ENCODE results near the gene EFCAB6. TPM values are rescaled to one million over a fixed set of nuclear protein-coding genes. Genes with fewer than 3 reads are reported as not detected.

The EFCAB6 gene
- total and polyA plus RNA-seq, 9 of the 15 experiments (the other 6 are each of a cell fraction or from before 2014, with no cell fraction given), result 0.06 TPM; not detected in 8

DNA sequence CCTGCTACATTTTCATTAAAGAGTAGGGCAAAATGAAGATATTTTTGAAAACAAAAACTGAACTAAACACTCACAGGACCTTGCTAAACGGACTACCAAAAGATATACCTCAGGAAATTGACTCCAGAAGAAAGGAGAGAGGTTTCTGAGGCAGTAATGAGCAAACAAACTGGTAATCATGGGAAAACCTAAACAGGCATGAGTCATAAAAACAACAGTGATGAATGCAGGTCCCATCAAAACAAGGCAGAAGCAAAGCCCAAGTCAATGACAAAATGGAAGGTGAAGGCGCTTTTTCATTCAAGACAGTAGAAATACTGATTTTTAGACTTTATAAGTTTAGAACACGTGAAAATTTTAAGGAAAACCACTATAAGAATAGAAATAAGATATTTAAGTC is 104.5 kb downstream of the EFCAB6 start:
- H3K4me3 ChIP-seq, result no peak overlapping the region
- H3K27me3 ChIP-seq (ENCODE audit: control insufficient read depth in 2 of 2, insufficient read depth in 2 of 2, low read length in 2 of 2), result no peaks in the 10 kb centered on the region
- ChIA-PET POLR2A (interaction anchor here (1.0 kb wide), 1 partner anchor 10 kb away, joined by 3 read pairs; no protein-coding TSS in a partner anchor), CTCF (ENCODE audit: low intra/inter-chr PET ratio) (no interaction called here)
- TF ChIP-seq FIP1L1 (IDR thresholded peaks at IDR 0.05; ENCODE audit: low read depth, low read length, poor library complexity, severe bottlenecking) (no peak), PHTF2 (CRISPR knock-in tag; IDR thresholded peaks at IDR 0.05) (no peak), MAFG (tag; conservative IDR thresholded peaks at IDR 0.05) (no peak), GTF2E2 (tag; IDR thresholded peaks at IDR 0.05) (no peak)
- TF ChIP-seq, protein P1, sequence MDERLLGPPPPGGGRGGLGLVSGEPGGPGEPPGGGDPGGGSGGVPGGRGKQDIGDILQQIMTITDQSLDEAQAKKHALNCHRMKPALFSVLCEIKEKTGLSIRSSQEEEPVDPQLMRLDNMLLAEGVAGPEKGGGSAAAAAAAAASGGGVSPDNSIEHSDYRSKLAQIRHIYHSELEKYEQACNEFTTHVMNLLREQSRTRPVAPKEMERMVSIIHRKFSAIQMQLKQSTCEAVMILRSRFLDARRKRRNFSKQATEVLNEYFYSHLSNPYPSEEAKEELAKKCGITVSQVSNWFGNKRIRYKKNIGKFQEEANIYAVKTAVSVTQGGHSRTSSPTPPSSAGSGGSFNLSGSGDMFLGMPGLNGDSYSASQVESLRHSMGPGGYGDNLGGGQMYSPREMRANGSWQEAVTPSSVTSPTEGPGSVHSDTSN (CRISPR knock-in tag; IDR thresholded peaks at IDR 0.05; ENCODE audit: low read depth), result no peak
- TF ChIP-seq, protein P1 (tag; conservative IDR thresholded peaks at IDR 0.05; ENCODE audit: low read depth), result no peak
- intact Hi-C loops (cut with micrococcal nuclease), result no loop called here
- H3K27ac ChIP-seq (ENCODE audit: extremely low read depth, low read depth, low read length), result no peak overlapping the region
- H3K4me2 ChIP-seq (ENCODE audit: insufficient read depth, low read length), result no peak overlapping the region
- no TSS peak for BruUV-seq (replicated peaks)
- no peaks in the 10 kb centered on the region for H4K20me1 ChIP-seq (replicated peaks; ENCODE audit: control insufficient read depth, insufficient read depth, low read length)
- H3K4me1 ChIP-seq (replicated peaks in 1 of 2; ENCODE audit: control insufficient read depth in 2 of 2, insufficient read depth in 2 of 2, low read length in 2 of 2), result no peaks in the 10 kb centered on the region
- no peaks in the 10 kb centered on the region for H3K79me2 ChIP-seq (ENCODE audit: control insufficient read depth, insufficient read depth, low read length)
- H3K9ac ChIP-seq (ENCODE audit: insufficient read depth in 1 of 2, low read depth in 2 of 2, low read length in 2 of 2), result no peak overlapping the region
- ATAC-seq (no peak), FAIRE-seq (no peak), DNase-seq (ENCODE audit: extremely low read depth in 1 of 4, low spot score in 3 of 4) (no peak)
- no peaks in the 10 kb centered on the region for H3K9me3 ChIP-seq (replicated peaks; ENCODE audit: control insufficient read depth, insufficient read depth, low read depth, low read length)
- in situ Hi-C loops (cut with MboI), result no loop called here
- WGBS (ENCODE audit: insufficient coverage, low coverage, missing lambda C conversion rate), result 6% methylated on average over 3 of the region's 3 CpGs
- no peaks in the 10 kb centered on the region for H3K36me3 ChIP-seq (ENCODE audit: control insufficient read depth, insufficient read depth, low read length)
- no peaks in the 10 kb centered on the region for H3K9me1 ChIP-seq (ENCODE audit: control insufficient read depth, insufficient read depth, low read length)
- H2AFZ ChIP-seq (ENCODE audit: low read depth, low read length), result no peak overlapping the region

All from K562 (cell line).